ENCODE data around the gene PLD5.
"Not testable (repeated sequence)": the region's sequence is repeated elsewhere in the genome, so short reads cannot be mapped to it uniquely, and the experiment has no call there.

The PLD5 gene

DNA sequence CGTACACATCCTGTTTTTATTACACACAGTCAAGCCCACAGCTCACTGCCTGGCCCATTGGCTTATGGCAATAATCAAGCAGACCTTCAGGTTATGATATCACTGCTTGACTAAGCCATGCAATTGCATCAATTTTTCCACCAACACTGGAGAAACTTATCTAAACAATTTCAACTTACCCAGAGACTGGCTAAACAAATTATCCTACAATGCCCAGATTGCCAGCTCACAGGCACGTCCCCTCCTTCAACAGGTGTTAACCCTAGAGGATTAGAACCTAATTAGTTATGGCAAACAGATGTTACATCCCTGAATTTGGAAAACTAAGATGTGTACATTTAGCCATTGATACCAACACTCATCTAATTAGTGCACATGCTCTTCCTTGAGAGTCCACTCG is 310.0 kb downstream of the PLD5 start:
- not testable (repeated sequence) for DNase-seq (ENCODE audit: extremely low read depth in 1 of 2, low read depth in 1 of 2)

GRCh38 chr1:242212961-242213360 is 311.5 kb downstream of the PLD5 start:
- DNase-seq (ENCODE audit: extremely low read depth in 1 of 2, low read depth in 1 of 2): not testable (repeated sequence)

DNA sequence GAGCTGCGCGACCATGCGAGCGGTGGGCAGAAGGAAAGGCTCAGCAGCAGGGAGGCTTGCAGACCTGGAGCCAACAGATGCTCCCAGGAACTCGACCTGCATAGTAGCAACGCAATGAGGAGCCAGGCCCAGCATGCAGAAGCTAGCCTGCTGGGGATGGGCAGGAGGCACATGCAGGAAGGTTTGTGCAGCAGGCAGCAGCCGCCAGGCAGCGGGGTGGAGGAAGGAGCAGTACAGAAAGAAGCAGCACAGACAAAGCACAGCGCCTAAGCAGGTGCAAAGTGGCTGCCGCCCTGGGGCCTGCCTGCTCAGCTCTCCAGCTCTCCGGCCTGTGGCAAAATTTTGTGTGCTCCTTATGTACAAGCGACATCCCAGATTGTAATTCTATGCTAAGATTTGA is 312.1 kb downstream of the PLD5 start:
- DNase-seq (ENCODE audit: extremely low read depth in 1 of 2, low read depth in 1 of 2): no peak

DNA sequence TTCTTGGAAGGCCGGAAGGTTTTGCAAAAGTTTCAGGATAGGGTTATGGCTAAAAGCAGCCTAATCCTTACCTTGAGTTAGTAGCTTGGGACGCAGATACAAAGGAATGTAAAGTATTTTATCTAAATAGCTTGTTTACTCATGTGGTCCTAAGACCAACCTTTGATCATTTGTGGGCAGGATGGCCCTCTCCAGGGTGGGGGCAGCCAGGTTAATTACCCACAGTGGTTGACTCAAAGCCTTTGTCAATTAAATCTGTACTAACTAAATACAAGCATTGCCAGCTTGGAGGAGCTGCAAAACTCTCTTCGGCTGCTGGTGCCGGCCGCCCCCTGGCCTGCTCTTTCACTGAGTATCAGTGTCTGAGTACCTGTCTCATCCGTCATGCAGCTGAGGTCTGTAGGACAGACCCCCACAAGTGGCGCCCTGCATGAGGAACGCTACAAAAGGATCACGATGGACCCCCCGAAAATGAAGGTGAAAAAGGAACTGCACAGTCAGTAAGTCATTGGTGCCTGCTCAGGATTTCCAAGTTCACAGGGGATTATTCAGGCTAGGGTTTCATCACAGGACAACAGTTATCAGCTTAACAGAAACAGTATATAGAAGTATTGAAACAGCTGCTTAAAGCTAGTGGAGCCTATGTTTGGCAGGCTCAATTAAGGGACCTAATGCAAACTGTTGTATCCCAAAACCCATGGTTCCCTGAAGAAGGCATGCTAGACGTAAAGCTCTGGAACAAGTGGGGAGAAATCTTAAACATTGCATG is 313.1 kb downstream of the PLD5 start:
- no peak for DNase-seq (ENCODE audit: extremely low read depth in 1 of 2, low read depth in 1 of 2)

GRCh38 chr1:242210316-242210715 is 314.2 kb downstream of the PLD5 start:
- DNase-seq (ENCODE audit: extremely low read depth in 1 of 2, low read depth in 1 of 2): not testable (repeated sequence)

DNA sequence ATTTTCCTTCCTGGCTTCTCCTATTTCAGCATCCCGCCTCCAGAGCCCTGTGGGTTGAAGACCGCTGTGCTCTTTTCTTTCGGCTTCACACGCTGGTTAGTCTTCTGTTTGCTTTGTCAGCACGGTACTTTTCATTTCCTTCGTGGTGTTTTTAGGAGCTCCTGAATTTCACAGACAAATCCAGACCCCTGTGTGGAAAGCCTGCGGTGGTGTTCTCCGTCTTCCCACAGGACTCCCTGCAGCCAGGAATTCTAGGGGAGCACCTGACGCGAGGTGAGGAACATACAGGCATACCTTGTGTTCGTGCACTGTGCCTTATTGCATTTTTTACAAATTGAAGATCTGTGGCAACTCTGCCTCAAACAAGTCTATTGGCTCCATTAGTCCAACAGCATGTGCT is 315.4 kb downstream of the PLD5 start:
- DNase-seq (ENCODE audit: extremely low read depth in 1 of 2, low read depth in 1 of 2): no peak

- no peak for DNase-seq (ENCODE audit: extremely low read depth in 1 of 2, low read depth in 1 of 2)
Observed at GRCh38 chr1:242208021-242208420, 316.5 kb downstream of the PLD5 start.

- DNase-seq (ENCODE audit: extremely low read depth in 1 of 2, low read depth in 1 of 2): no peak
Observed at GRCh38 chr1:242206994-242207393, 317.5 kb downstream of the PLD5 start.

DNA sequence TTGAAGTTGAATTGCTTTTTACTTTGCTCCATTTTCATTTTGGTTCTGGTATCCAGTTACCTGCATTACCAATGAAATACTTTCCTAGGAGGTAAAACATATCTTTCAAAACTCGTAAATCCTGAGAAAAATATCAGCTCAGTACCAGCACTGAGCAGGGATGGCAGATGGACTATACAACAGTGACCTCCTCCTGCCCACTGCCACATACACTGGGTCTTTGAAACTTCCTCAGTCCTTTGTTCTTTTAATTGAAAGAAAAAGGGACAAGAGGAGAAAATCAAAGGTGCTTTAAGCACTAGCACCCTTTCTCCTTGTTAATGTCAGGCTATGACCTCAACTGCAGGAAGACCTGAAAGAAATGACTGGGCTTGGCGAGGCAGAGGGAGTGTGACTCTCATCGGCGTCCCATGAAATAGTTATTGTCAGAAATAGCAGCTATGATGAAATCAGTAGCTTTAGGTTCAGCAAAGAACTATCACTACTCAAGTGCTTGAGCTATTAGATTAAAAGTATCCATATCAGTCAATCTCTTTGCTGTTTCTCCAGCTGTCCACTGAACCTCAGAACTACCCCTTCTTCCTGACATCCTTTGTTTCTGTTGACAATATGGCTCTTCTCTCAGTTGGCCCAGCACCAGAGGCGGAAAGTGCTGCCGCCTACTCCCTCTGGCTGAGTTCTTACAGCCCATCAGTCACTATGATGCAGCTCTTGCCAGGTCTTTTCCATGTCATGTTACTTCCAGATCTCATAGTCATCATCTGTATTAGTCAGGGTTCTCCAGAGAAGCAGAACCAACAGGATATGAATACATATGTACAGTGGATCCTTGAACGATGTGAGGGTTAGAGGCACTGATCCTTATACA is 318.6 kb downstream of the PLD5 start:
- DNase-seq (ENCODE audit: extremely low read depth in 1 of 2, low read depth in 1 of 2): no peak

DNA sequence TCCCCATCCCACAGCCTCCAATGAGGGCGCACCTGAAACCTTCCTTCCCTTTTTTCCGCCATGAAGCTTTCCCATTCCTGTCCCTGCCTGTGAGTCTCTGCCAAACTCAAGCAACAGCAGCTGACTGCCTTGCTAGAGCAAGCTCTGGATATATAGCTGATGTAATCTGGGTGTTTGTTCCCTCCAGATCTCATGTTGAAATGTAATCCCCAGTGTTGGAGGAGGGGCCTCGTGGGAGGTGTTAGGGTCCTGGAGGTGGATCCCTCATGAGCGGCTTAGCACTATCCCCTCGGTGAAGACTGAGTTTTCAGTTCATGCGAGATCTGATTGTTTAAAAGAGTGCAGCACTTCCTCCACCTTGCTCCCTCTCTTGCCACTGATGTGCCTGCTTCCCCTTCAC is 321.2 kb downstream of the PLD5 start:
- no peak for DNase-seq (ENCODE audit: extremely low read depth in 1 of 2, low read depth in 1 of 2)

GRCh38 chr1:242201090-242201489 is 323.4 kb downstream of the PLD5 start:
- DNase-seq (ENCODE audit: extremely low read depth in 1 of 2, low read depth in 1 of 2): no peak

DNA sequence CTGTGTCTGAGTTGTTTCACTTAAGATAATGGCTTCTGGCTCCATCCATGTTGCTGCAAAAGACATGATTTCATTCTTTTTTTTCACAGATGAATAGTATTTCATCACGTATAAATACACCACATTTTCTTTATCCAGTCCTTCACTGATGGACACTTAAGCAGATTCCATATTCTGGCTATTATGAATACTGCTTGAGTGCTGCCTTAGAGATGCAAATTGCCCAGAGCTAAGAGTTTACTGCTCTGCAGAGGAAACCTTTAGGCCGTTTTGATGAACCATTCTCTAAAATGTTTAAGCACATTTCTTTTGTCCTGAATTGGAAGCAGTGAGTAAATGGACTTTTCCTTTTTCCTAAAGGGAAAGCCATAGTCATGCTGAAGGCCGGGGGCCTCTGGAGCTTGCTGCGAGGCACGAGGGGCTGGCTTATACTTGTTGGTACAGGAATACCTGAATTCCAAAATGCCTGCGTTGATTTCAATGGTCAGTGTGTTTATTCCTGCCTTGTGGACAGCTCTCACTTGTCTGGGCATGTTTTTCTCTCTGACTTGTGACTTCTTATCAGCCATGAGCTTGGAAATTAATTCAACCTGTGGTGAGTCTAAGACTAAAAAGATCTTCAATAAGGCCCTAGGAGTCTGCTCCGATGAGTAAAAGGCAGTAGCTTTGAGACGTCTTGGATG is 324.6 kb downstream of the PLD5 start:
- no peak for DNase-seq (ENCODE audit: extremely low read depth in 1 of 2, low read depth in 1 of 2)

DNA sequence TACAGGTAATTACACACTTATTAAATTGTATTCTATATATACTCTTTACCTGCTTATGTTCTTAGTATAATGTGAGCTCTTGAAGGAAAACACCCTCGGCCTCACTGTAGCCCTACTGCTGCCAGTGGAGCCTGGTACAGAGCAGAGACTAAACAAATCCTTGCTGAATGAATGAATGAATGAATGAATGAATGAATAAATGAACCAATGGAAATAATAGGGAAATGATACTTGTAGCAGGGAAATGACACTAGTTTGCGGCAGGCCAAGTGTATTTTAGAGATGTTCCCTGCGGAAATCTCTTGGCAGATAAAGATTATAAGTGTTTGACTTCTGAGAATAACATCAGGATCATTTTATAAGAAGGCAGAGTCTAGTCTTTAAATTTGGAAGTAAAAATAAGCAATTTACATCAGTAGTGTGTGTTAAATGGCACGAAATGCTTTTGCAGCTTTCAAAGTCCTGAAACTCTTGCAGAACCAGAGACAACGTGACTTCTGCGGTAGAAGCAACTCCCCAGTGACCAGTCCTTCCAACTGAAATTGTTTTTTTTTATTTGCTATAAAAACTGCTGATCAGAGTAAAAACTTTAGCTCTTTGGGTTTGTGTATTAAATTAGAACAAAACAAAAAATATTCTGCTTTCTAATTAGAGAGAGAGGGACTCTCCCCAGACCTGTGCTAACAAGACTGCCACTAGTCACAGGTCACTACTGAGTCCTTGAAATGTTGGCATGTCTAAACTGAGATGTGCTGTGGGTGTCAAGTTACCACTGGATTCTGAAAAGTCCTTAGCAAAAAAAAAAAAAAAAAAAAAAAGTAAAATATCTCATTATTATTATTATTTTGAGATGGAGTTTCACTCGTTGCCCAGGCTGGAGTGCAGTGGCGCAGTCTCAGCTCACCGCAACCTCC is 326.3 kb downstream of the PLD5 start:
- DNase-seq (ENCODE audit: extremely low read depth in 1 of 2, low read depth in 1 of 2): no peak

DNA sequence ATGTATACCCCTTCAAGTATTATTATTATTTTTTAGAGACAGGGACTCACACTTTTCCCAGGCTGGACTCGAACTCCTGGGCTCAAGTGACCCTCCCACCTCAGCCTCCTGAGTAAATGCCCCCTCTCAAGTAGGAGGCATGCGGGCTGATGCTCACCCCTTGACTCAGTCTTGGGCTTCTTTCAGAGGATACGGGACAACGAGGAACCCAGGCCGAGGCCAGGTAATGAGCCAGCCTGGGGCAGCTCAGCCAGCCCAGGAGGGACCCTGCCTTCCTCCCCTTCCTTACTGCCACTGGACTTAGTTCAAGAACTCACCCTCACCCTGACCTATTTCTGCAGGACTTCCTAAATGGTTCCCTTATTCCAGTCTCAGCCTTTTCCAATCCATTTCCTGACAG is 327.6 kb downstream of the PLD5 start:
- DNase-seq (ENCODE audit: extremely low read depth in 1 of 2, low read depth in 1 of 2): no peak

DNA sequence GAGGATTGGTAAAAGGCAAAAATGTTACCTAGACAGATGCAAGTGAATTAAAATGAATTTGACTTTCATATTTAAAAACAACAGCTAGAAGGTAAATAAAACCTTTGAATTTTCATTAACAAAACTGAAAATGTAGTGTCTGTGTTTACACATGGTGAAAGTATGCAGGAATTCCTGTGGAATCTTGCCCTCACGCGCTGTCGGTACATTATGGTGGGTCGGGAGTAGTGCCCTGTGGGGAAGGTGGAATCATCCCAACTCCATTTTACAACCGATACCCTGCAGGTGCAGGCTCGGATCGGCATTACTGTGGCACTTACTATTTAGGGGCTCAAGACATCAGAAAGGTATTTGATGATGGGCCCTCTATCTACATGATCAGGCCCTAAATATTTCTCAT is 328.4 kb downstream of the PLD5 start:
- no peak for DNase-seq (ENCODE audit: extremely low read depth in 1 of 2, low read depth in 1 of 2)

GRCh38 chr1:242189591-242189990 is 334.9 kb downstream of the PLD5 start:
- no peak for DNase-seq (ENCODE audit: extremely low read depth in 1 of 2, low read depth in 1 of 2)

- no peak for DNase-seq (ENCODE audit: extremely low read depth in 1 of 2, low read depth in 1 of 2)
Observed at GRCh38 chr1:242187816-242188215, 336.7 kb downstream of the PLD5 start.

- no peak for DNase-seq (ENCODE audit: extremely low read depth in 1 of 2, low read depth in 1 of 2)
Observed at GRCh38 chr1:242187171-242187570, 337.3 kb downstream of the PLD5 start.

DNA sequence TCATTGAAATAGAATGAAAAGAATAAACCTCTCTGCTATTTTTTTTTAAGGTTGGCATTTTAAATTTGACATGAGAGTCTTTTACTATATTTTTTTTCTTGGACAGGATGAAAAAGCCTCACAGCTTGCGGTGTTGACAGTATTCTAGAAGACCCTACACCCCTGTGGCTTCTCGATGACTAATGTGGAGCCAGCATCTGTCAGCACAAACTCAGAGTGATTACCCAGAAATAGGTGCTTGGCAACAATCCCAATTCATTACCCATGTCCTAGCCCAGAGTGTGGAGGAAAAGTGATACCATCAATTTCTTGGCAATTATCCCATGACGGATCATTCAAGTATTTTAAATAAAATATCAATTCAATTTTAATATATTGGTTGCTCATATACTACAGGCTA is 338.8 kb downstream of the PLD5 start:
- DNase-seq (ENCODE audit: extremely low read depth in 1 of 2, low read depth in 1 of 2): no peak

- DNase-seq (ENCODE audit: extremely low read depth in 1 of 2, low read depth in 1 of 2): no peak
Observed at GRCh38 chr1:242184955-242185354, 339.5 kb downstream of the PLD5 start.

DNA sequence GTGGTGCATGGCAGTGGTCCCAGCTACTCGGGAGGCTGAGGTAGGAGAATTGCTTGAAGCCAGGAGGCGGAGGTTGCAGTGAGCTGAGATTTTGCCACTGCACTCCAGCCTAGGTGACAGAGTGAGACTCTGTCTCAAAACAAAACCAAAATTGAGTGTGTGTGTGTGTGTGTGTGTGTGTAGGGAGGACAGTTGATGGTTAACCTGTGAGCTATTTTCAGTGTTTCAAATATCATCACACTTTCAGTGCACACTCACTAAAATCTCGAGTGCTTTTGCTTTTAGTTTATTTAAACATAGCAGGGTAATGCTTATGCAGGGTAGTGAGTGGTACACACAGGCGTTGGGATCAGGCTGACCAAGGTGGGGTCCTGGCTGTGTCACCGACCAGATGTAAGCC is 344.7 kb downstream of the PLD5 start:
- not testable (repeated sequence) for DNase-seq (ENCODE audit: extremely low read depth in 1 of 2, low read depth in 1 of 2)
